ENCODE results near the gene PRMT7. TPM values are rescaled to one million over a fixed set of nuclear protein-coding genes. Genes with fewer than 3 reads are reported as not detected.

The PRMT7 gene
- total RNA-seq, 3 donors from 2014 or later: 38.4 to 53.4 (median 41.0) TPM

DNA sequence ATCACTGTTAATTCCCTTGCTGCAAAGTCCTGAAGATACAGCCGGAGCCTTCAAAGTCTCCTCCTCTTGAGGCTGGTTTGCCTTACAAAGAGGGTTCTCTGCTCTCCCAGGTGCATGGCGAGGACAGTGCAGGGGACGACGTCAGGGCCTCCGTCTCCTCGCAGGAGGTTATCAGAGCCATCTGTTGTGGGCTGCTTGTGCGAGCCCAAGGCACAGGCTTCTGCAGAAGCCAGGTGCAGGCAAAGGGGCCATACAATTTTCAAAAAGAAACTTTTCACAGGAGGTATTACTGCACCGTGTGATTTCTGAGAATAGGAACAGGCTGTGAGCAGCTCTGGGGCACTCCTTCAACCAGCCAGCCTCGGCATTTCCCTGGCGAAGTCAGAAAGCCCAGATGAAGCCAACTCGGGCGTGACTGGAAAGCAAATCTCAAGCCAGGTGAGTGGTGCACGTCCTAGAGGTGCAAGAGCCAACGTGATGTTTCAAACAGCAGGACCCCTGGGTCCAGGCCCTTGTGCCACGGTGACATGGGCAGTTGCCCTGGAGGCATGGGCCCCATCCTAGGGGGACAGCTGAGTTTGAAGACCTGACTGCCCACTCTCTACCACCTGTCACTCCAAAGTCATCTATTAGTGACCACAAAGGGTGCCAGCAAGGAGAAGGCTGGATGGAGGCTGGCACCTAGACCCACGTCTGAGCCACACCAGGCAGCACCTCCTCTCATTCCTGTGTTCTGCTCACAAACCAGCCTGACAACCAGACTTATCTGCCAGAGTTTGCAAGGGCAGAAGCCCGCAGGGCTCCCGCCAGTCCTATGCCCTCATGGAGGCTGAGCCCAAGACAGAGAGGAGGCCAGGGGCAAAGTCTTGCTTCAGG, 68.9 kb downstream of the PRMT7 start:
- TF ChIP-seq, protein P1, sequence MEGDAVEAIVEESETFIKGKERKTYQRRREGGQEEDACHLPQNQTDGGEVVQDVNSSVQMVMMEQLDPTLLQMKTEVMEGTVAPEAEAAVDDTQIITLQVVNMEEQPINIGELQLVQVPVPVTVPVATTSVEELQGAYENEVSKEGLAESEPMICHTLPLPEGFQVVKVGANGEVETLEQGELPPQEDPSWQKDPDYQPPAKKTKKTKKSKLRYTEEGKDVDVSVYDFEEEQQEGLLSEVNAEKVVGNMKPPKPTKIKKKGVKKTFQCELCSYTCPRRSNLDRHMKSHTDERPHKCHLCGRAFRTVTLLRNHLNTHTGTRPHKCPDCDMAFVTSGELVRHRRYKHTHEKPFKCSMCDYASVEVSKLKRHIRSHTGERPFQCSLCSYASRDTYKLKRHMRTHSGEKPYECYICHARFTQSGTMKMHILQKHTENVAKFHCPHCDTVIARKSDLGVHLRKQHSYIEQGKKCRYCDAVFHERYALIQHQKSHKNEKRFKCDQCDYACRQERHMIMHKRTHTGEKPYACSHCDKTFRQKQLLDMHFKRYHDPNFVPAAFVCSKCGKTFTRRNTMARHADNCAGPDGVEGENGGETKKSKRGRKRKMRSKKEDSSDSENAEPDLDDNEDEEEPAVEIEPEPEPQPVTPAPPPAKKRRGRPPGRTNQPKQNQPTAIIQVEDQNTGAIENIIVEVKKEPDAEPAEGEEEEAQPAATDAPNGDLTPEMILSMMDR (IDR thresholded peaks at IDR 0.05): no peak
- no peak for TF ChIP-seq POLR2AphosphoS5 (IDR thresholded peaks at IDR 0.05)
- no peak for TF ChIP-seq POLR2A (IDR thresholded peaks at IDR 0.05)

GRCh38 chr16:68380348-68380670, 69.5 kb downstream of the PRMT7 start:
- TF ChIP-seq, protein P1 (IDR thresholded peaks at IDR 0.05): no peak
- TF ChIP-seq POLR2A (IDR thresholded peaks at IDR 0.05): no peak
- no peak for TF ChIP-seq POLR2AphosphoS5 (IDR thresholded peaks at IDR 0.05)
- intact Hi-C loops (cut with DNase I; ENCODE audit: low total_unique reads): no loop called here

More for the DNA sequence above, 68.9 kb downstream of the PRMT7 start:
- Histone ChIP-seq H3K9me3 (no peaks in the 10 kb centered on the region), H3K27ac (no peak overlapping the region), H3K4me1 (no peaks in the 10 kb centered on the region), H3K4me3 (no peak overlapping the region), H3K27me3 (no peaks in the 10 kb centered on the region), H3K36me3 (no peaks in the 10 kb centered on the region)
- intact Hi-C loops (cut with DNase I; ENCODE audit: low total_unique reads): no loop called here
- no peak for DNase-seq (ENCODE audit: low spot score in 2 of 2)

DNA sequence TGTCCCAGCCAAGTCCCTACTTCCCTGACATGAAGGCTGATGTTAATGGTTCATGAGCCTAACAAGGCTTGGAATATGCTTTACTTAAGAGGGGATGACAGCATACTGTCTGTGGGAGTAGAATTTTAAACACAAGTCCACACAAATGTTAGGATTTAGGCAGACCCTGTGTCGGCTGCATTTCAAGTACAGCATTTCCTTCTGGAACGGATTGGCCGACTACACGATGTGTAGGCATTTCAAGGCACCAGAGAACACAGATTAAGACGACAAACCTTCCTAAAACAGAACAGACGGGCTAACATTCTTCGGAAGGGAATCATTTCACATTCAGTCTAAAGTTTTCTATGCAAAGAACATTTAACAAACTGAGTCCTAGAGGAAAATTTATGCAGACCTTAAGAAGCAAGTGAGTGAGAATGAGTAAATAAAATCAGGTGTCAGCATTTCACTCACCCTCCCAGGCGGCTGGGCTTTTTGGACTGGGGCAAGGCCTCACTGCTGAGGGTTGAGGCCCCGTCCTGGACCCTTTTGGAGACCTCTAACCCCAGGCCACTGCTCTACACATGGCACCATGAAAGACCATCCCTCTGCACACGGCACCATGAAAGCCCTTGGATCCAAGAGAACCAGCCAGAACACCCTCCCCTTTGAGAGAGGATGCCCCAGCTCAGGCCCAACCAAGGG, 70.0 kb downstream of the PRMT7 start:
- H3K4me3 ChIP-seq: no peak overlapping the region
- no peak for DNase-seq (ENCODE audit: low spot score in 2 of 2)
- TF ChIP-seq POLR2AphosphoS5 (IDR thresholded peaks at IDR 0.05) (no peak), POLR2A (IDR thresholded peaks at IDR 0.05) (no peak)
- intact Hi-C loops (cut with DNase I; ENCODE audit: low total_unique reads): no loop called here
- no peaks in the 10 kb centered on the region for H3K4me1 ChIP-seq
- H3K27me3 ChIP-seq: no peaks in the 10 kb centered on the region
- H3K27ac ChIP-seq: no peak overlapping the region
- no peaks in the 10 kb centered on the region for H3K36me3 ChIP-seq
- no peaks in the 10 kb centered on the region for H3K9me3 ChIP-seq

More at GRCh38 chr16:68380348-68380670, 69.5 kb downstream of the PRMT7 start:
- no peak for DNase-seq (ENCODE audit: low spot score in 2 of 2)
- no peak overlapping the region for H3K27ac ChIP-seq
- no peaks in the 10 kb centered on the region for H3K36me3 ChIP-seq
- H3K9me3 ChIP-seq: no peaks in the 10 kb centered on the region
- no peaks in the 10 kb centered on the region for H3K27me3 ChIP-seq
- H3K4me3 ChIP-seq: no peak overlapping the region
- no peaks in the 10 kb centered on the region for H3K4me1 ChIP-seq

DNA sequence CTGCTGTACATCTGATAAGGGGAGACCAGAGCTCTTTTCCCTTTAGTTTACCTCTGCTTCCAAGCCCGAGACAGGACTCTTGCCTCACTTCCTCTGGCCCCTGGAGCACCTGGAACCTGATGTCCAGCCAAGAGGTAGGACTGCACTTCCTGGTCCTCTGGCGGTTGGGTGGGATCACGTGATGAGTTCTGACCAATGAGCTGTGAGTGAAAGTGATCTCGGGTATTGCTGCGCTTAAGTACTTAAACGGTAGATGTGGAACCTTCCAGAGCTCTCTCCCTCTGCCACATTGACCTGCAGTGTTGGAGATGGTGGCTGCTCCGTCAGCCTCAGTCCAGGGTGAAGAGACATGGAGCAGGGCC, 70.5 kb downstream of the PRMT7 start:
- H3K27ac ChIP-seq: no peak overlapping the region
- no peak for DNase-seq (ENCODE audit: low spot score in 2 of 2)
- TF ChIP-seq POLR2AphosphoS5 (IDR thresholded peaks at IDR 0.05): no peak
- TF ChIP-seq, protein P1 (IDR thresholded peaks at IDR 0.05): no peak
- no peak for TF ChIP-seq POLR2A (IDR thresholded peaks at IDR 0.05)

DNA sequence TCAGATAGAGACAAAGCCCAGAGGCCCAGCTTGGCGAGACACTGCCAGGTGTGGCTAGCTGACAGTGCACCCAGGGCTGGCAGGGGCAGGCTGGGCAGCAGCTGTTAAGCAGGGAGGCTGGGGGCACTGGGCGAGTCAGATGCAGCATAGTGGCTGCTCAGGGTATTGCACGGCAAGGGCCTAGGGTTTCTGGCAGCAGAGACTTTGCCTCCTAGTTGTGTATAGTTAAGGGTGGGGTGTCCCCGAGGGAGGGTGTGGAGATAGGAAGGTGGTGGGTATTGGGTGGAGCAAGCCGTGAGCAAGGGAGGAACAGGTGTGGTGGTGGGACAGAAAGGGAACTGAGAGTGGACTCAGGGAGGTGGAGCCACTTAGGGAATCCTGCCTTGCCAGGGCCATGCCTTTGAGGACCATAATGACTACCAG, 71.5 kb downstream of the PRMT7 start:
- Histone ChIP-seq H3K4me3 (no peak overlapping the region), H3K9me3 (no peaks in the 10 kb centered on the region), H3K36me3 (no peaks in the 10 kb centered on the region), H3K27ac (no peak overlapping the region), H3K4me1 (no peaks in the 10 kb centered on the region), H3K27me3 (no peaks in the 10 kb centered on the region)
- intact Hi-C loops (cut with DNase I; ENCODE audit: low total_unique reads): no loop called here
- DNase-seq (ENCODE audit: low spot score in 2 of 2): no peak
- TF ChIP-seq POLR2AphosphoS5 (IDR thresholded peaks at IDR 0.05) (no peak), POLR2A (IDR thresholded peaks at IDR 0.05) (no peak)
- TF ChIP-seq, protein P1 (IDR thresholded peaks at IDR 0.05): no peak

More for the DNA sequence above, 70.5 kb downstream of the PRMT7 start:
- Histone ChIP-seq H3K27me3 (no peaks in the 10 kb centered on the region), H3K4me1 (no peaks in the 10 kb centered on the region), H3K36me3 (no peaks in the 10 kb centered on the region), H3K4me3 (no peak overlapping the region), H3K9me3 (no peaks in the 10 kb centered on the region)
- intact Hi-C loops (cut with DNase I; ENCODE audit: low total_unique reads): no loop called here
